8988T (cell line): ENCODE measurements around the gene RYR2.
"Not testable (repeated sequence)": the region's sequence is repeated elsewhere in the genome, so short reads cannot be mapped to it uniquely, and the experiment has no call there.

Experiments
- DNase-seq: peaks from one replicate; pipeline ENCODE4 v3.0.0; 2011

RYR2 gene

GRCh38 chr1:237277994-237278393 lies 236.0 kb downstream of the RYR2 start:
- DNase-seq, result not testable (repeated sequence)

GRCh38 chr1:237279629-237280028 lies 237.6 kb downstream of the RYR2 start:
- DNase-seq, result no peak

GRCh38 chr1:237281481-237281880 lies 239.5 kb downstream of the RYR2 start:
- DNase-seq, result no peak

- no peak for DNase-seq
Observed at GRCh38 chr1:237282208-237282783, 240.3 kb downstream of the RYR2 start.

DNA sequence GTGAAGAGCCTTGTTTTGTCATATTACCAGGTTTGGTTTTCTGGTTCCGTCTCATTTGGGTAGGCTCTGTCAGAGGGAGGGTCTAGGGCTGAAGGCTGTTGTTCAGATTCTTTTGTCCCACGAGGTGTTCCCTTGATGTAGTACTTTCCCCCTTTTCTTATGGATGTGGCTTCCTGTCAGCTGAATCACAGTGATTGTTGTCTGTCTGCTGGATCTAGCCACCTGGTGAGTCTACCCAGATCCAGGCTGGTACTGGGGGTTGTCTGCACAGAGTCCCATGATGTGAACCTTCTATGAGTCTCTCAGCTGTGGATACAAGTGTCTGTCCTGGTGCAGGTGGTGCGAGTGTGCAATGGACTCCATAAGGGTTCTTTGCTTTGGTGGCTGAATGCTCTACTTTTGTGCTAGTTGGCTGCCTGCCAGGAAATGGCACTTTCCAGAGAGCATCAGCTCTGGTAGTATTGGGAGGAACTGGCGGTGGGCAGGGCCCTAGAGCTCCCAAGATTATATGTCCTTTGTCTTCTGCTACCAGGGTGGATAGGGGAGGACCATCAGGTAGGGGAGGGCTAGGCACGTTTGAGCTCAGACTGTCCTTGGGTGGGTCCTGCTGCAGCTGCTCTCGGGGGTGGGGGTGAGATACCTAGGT lies 246.0 kb downstream of the RYR2 start:
- no peak for DNase-seq

DNA sequence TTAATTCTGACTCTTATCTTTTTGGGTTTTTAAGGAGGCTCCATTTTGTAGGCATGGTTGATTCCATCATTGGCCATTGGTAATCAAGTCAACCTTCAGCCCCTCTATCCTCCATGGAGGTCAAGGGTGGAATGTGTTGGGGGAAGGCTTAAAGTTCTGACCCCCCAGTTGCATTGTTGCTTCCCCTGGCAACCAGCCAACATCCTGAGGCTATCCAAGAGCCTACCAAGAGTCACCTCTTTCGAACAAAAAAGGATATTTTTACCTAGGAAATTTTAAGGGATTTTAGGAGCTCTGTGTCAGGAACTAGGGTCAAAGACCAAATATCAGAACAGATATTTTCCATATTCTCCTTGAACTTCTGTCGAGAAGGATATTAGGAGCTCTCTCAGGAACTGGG lies 251.8 kb downstream of the RYR2 start:
- no peak for DNase-seq

GRCh38 chr1:237296861-237297260 lies 254.9 kb downstream of the RYR2 start:
- no peak for DNase-seq

- no peak for DNase-seq
Observed at GRCh38 chr1:237300642-237301041, 258.7 kb downstream of the RYR2 start.

DNA sequence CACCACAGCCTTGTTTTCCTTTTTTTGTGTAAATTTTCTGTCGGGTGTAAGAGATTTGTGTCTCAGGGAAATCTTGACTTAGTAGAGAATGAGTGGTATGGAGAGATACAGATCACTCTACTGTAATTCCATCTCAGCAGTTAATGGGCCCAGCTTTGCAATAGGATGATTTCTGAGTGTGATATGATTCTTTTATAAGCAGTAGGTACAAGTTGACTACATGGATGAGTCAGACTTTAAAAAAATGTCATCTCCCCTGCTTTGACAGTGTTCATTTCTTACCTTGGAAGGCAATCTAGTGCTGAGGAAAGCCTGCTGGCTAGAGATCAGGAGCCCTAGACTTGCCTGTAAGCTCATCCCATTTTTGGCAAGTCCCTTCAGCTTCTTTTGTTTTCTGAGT lies 261.9 kb downstream of the RYR2 start:
- DNase-seq, result no peak

DNA sequence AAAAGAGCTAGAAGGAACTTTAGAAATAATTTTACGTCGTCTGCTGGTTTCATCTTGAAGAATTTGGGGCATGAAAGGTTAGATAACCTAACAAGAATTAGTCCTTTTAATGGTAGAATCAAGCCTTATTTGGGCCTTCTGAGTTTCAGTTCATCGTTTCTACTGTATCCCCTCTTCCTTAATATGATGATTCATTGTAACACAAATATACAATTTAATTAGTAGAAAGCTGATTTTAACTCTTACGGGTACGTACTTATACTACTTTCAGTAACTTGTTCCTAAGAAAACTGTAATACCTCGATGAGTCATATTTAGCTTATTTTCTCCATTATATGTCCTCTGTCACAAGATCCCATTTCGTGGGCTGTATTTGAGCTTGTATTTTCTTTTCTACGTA lies 264.7 kb downstream of the RYR2 start:
- DNase-seq, result no peak

DNA sequence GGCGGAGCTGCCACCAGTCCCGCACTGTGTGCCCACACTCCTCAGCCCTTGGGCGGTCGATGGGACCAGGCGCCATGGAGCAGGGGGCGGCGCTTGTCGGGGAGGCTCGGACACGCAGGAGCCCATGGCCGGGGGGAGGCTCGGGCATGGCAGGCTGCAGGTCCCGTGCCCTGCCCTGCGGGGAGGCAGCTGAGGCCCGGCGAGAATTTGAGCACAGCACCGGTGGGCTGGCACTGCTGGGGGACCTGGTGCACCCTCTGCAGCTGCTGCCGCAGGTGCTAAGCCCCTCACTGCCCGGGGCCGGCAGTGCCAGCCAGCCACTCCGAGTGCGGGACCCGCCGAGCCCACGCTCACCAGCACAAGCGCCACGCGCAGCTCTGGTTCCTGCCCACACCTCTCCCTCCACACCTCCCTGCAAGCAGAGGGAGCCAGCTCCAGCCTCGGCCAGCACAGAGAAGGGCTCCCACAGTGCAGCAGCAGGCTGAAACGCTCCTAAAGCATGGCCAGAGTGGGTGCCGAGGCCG lies 267.7 kb downstream of the RYR2 start:
- no peak for DNase-seq

DNA sequence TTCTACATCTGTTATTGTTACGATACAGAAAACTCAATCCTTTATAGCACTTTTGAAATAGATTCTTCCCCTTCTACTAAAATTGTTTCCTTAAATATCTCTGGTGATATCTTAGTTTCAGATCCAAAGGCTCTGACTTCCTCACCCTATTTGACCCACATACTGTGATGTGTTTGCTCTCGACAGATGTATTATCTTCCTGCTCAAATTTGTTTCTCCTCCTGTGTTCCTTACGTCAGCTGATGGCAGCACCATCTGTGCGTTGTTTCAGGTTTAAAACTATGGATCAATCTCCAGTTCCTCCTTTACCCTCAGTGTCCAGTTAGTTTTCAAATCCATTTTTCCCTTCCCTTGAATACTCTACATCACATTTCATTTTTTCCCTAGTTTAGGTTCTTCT lies 274.4 kb downstream of the RYR2 start:
- no peak for DNase-seq

GRCh38 chr1:237318748-237319147 lies 276.8 kb downstream of the RYR2 start:
- DNase-seq, result no peak

- no peak for DNase-seq
Observed at GRCh38 chr1:237320890-237321289, 278.9 kb downstream of the RYR2 start.

DNA sequence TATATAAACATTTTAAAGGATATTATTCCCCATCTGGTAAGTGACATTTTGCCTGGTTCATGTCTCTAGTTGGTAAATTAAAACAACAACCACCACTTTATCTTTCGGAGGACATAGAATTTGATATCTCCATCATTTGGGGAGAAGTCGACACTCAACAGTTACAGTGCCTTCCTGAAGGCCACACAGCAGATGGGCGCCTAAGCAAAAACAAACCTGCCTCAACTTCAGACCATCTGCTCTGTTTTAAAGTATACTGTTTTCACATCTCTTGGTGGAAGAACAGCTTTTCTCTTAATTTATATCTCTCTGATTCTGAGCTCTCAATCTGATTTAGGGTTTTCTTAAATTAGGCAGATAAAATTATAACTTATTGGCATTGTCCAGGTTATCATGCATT lies 282.2 kb downstream of the RYR2 start:
- DNase-seq, result no peak

DNA sequence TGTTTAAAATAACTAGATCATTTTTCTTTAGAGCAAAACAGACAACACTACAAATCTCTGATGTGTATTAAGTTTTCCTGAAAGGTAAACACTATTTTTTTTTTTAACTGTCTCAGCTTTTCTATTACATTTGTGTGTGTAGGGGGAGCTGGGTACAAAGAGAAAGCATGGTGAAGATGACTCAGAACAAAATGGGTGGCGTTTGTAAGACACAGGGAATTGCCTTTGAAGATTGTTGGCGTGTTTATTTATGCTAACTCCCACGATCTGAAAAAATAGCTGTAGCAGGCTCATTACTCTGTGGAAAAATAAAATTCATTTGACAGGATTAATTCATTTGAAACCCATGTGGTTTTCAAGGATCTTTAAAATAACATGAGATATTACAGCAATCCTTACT lies 285.1 kb downstream of the RYR2 start:
- no peak for DNase-seq

GRCh38 chr1:237340892-237341291 lies 298.9 kb downstream of the RYR2 start:
- no peak for DNase-seq

- DNase-seq, result no peak
Observed at GRCh38 chr1:237341391-237341790, 299.4 kb downstream of the RYR2 start.

GRCh38 chr1:237342730-237343129 lies 300.7 kb downstream of the RYR2 start:
- DNase-seq, result no peak

GRCh38 chr1:237352747-237353146 lies 310.8 kb downstream of the RYR2 start:
- no peak for DNase-seq

DNA sequence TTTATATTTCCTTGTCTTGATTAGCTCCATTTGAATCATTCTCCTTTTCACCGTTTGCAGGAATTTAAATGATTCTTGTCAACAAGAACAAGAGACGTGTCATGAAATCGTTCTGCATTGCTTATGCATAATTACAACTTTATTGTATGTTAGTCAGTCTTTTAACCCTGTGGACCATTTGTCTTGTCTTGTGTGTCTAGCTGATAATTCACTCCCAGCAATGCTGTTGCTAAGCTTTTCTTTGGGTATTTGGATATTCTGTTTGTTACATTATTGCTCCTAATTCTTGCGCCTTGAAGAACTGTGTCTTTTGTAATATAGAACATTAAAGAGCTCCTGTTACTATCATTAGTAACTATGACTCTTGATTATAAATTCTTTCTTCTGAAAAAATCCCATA lies 311.9 kb downstream of the RYR2 start:
- DNase-seq, result no peak

GRCh38 chr1:237355022-237355421 lies 313.0 kb downstream of the RYR2 start:
- no peak for DNase-seq

GRCh38 chr1:237358555-237358954 lies 316.6 kb downstream of the RYR2 start:
- no peak for DNase-seq

- DNase-seq, result no peak
Observed at GRCh38 chr1:237367758-237368157, 325.8 kb downstream of the RYR2 start.

DNA sequence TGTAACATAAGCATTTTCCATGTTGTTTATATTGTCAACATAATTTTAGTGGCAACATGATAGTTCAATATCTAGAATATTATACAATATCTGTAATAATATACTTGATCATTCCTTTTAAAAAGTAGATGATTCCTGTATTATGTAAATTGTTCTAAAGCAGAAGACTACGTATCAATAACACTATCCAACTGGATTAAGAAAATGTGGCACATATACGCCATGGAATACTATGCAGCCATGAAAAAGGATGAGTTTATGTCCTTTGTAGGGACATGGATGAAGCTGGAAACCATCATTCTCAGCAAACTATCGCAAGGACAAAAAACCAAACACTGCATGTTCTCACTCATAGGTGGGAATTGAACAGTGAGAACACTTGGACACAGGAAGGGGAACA lies 329.5 kb downstream of the RYR2 start:
- not testable (repeated sequence) for DNase-seq
